GM21723 (cell line): ENCODE results near the gene NPAS1.

ENCODE experiments used
- ATAC-seq: cut with Tn5 transposase; IDR thresholded peaks from one replicate; pipeline ENCODE4 v1.9.1; 2021; ENCODE audit warnings: mild to moderate bottlenecking, moderate library complexity; ENCODE audit not compliant: unreplicated experiment

The NPAS1 gene, protein sequence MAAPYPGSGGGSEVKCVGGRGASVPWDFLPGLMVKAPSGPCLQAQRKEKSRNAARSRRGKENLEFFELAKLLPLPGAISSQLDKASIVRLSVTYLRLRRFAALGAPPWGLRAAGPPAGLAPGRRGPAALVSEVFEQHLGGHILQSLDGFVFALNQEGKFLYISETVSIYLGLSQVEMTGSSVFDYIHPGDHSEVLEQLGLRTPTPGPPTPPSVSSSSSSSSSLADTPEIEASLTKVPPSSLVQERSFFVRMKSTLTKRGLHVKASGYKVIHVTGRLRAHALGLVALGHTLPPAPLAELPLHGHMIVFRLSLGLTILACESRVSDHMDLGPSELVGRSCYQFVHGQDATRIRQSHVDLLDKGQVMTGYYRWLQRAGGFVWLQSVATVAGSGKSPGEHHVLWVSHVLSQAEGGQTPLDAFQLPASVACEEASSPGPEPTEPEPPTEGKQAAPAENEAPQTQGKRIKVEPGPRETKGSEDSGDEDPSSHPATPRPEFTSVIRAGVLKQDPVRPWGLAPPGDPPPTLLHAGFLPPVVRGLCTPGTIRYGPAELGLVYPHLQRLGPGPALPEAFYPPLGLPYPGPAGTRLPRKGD

DNA sequence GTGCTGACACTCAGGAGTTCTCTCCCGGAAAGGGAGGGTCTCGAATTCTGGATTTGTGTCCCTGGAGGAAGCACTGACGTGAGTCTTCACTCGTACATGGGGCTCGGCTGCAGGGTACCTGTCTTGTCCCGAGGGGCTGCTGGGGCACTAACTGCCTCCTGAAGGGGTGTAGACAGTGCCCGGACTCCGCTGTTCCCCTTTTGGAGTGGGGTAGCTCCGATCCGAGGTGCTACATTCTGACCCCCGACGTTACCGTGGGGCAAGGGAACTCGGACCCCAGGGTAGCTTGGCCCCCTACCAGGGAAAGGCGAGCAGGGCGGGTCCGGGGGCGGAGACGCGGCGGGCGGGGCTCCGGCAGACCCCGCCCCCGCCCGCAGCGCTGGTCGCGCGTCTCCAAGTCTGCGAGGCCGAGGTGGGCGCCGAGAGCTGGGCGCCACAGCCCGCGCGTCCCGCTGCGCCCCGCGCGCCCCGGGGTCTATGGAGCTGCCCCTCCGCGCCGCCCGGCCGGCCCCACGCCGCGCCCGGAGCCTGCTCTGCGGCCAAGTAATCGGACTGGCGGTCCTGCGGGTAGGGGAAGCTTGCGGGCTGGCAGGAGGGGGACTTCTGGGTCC is at the start of gene NPAS1:
Gene NPAS1, plus strand, starts transcription at position 407 of the 611 bp plus-strand sequence. CDS start 1,211 bp downstream, outside the sequence.
- ATAC-seq, result no peak

DNA sequence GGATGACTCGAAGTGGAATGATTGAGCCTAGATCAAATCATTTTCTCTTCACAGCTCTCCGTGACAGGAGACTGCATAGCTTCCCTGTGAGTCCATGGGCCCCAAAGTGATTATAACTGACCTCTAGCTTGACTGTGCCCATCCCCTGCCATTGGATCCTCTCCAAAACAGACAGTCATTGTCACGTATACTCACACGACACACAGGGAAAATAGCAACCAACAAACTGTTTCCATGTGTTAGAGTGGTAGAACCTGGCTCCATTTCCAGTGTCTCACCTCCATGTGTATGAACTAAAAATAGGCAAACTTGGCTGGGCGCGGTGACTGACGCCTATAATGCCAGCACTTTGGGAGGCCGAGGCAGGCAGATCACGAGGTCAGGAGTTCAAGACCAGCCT is 48.8 kb upstream of the NPAS1 start:
- ATAC-seq, result no peak

- no peak for ATAC-seq
These were observed 47.3 kb upstream of the NPAS1 start for GRCh38 chr19:46972311-46972710.

DNA sequence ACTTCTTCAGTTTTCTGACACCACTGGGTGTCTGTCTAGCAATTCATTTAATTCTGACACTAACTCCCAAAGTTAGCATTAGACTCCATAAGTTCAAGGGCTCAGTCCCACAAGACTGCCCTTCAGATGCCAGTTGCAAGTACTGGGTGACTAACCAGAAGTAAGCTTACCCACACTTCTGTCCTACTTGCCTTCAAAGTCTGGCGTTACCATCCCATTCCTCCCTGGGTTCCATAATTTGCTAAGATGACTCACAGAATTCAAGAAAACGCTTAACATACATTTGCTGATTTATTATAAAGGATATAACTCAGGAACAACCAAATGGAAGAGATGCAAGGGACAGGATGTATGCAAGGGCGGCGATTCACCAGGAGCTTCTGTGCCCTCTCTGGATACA is 45.5 kb upstream of the NPAS1 start:
- no peak for ATAC-seq

DNA sequence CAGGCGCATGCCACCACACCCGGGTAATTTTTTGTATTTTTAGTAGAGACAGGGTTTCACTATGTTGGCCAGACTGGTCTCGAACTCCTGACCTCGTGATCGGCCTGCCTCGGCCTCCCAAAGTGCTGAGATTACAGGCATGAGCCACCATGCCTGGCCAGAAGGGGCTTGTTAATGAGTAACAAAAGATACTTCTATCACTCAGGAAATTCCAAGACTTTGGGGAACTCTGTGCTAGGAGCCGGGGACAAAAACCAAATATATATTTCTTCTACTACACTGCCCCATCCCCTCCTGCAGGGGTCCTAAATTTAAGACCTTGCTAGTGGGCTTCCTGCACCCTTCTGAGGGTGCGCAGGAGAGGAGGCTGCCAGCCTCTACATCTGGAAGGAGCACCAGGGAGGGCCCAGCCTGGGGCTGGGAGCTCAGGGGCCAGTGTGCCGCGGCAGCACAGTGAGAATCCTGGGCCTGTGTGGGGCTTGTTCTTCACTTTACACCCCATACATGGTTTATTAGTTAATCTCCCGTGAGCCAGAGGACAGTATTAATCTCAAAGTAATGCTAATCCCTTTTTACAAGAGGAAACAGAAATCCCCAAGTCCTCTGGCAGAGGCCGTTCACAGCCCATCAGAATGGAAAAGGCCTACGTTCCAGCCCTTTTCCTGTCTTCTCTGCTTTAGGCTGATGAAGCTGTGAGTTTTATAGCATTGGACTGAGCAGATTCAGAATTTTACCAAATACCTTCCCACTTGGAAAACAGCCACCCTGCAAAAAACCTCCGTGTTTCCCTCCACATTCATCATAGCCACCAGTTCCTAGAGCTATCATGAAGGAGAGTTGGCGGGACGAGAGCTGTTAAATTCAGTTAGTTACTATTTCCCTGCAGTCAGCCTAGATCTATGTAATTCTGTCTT is 44.4 kb upstream of the NPAS1 start:
- no peak for ATAC-seq

- no peak for ATAC-seq
These were observed 43.5 kb upstream of the NPAS1 start for GRCh38 chr19:46975925-46976782.

DNA sequence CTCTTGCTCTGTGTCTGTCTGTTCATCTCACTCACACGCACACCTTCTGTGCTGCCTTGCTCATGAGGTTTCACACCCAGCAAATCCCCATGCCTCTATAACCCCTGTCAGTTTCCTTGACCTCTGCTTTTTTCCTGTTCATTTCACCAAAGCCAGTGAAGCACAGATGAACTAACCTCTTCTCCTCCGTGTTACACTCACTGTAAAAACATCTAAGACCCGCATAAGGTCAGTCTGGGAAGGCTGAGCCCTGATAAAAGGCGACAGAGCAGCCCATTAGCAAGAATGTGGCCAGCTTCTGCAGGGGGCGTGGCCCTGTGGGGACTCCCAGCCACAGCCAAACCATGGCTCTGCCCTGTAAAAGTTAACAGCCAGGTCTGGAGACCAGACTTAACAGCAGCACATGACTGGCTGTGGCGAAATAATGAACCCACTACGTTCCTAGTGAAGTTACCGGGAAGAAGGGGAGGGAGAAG is 42.8 kb upstream of the NPAS1 start:
- ATAC-seq, result no peak

DNA sequence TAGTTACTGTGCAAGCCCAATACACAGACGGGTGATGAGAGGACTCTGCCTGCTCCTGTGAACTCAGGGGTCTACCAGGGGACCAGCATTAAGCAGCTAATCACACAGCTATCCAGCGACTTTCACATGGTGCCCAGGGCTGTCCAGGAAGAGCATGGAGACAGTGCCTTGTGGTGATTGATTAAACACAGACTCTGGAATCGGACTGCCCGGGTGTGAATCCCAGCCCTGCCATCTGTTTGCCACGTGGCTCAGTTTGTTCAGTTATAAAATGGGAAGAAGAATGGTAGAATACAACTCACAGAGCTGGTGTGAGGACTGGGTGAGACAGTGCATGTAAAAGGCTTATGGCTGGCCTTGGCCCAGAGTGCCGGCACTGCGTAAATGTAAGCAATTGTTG is 42.1 kb upstream of the NPAS1 start:
- ATAC-seq, result no peak

GRCh38 chr19:46978171-46978869 is 41.3 kb upstream of the NPAS1 start:
- no peak for ATAC-seq

GRCh38 chr19:46979126-46980105 is 40.2 kb upstream of the NPAS1 start:
- no peak for ATAC-seq

GRCh38 chr19:46980761-46981160 is 38.9 kb upstream of the NPAS1 start:
- ATAC-seq, result no peak

GRCh38 chr19:46981286-46981945 is 38.2 kb upstream of the NPAS1 start:
- no peak for ATAC-seq

DNA sequence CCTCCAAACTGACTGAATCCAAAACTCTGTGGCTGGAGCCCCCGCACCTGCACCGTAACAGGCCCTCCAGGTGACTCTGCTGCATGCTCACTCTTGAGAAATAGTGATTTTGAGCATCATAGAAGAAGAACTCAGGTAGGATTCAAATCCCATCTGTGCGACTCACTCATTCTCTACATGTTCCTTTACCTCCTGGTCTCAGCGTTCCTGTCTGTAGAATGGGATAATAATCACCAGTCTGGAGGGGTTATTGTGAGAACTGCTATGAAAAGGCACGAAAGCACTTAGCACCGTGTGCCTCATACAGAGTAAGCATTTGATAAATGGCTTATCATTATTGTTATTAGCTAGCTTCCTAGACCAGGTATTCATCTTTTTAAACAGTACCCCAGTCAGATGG is 36.5 kb upstream of the NPAS1 start:
- ATAC-seq, result no peak

GRCh38 chr19:46984077-46985010 is 35.3 kb upstream of the NPAS1 start:
- ATAC-seq, result no peak

GRCh38 chr19:46985542-46986415 is 33.9 kb upstream of the NPAS1 start:
- no peak for ATAC-seq
